Keratinocyte (primary cell): ENCODE data around the gene ARL3. TPM values are rescaled to one million over a fixed set of nuclear protein-coding genes. Genes with fewer than 3 reads are reported as not detected.
A peak's percentile ranks its signal among the peaks of the same experiment; 100 is the strongest.

Source experiments
- DNase-seq: peaks from one replicate; pipeline ENCODE4 v3.0.0-alpha.2; 2011; ENCODE audit warnings: low read depth, missing footprints, low spot score
- FAIRE-seq: peaks from 2 replicates; lab custom pipeline; 2011; peaks lifted over from hg19 to GRCh38; lab: Jason Lieb, UNC
- H2AFZ ChIP-seq: 2 replicates; pipeline ENCODE4 v1.6.0; 2012; ENCODE audit warnings: low read length, control low read depth, inconsistent platforms; ENCODE audit not compliant: control insufficient read depth
- H3K27ac ChIP-seq: 2 replicates; pipeline ENCODE4 v1.5.1; 2011; ENCODE audit warnings: low read length; ENCODE audit not compliant: control insufficient read depth, insufficient read depth
- H3K27me3 ChIP-seq: 3 replicates; pipeline ENCODE4 v1.6.0; 2011; ENCODE audit warnings: low read length; ENCODE audit not compliant: control insufficient read depth, insufficient read depth; ENCODE audit errors: extremely low read depth
- H3K36me3 ChIP-seq, 2 experiments: 2 replicates in 1 of 2; 3 replicates in 1 of 2; pipeline ENCODE4 v1.5.1; 2011; ENCODE audit warnings: low read length in 2 of 2, mild to moderate bottlenecking in 1 of 2; ENCODE audit not compliant: control insufficient read depth in 2 of 2, insufficient read depth in 2 of 2; ENCODE audit errors: extremely low read depth in 1 of 2
- H3K4me1 ChIP-seq: 3 replicates; pipeline ENCODE4 v1.5.1; 2011; ENCODE audit warnings: low read length; ENCODE audit not compliant: control insufficient read depth, insufficient read depth; ENCODE audit errors: extremely low read depth
- H3K4me2 ChIP-seq: 3 replicates; pipeline ENCODE4 v1.6.0; 2011; ENCODE audit warnings: low read depth, low read length; ENCODE audit not compliant: control insufficient read depth, insufficient read depth; ENCODE audit errors: extremely low read depth
- H3K4me3 ChIP-seq, 3 experiments: fragments of 200-600 bp in 1 of 3; sonication (generic) in 1 of 3; 2 replicates in 2 of 3; 3 replicates in 1 of 3; pipeline ENCODE4 v1.5.1; 2011 to 2016; ENCODE audit warnings: low read length in 3 of 3, mild to moderate bottlenecking in 3 of 3, control low read depth in 2 of 3, inconsistent platforms in 1 of 3, low read depth in 1 of 3, mixed read lengths in 1 of 3, mixed run types in 1 of 3, moderate library complexity in 1 of 3; ENCODE audit not compliant: control insufficient read depth in 2 of 3, insufficient read depth in 2 of 3; ENCODE audit errors: extremely low read depth in 1 of 3
- H3K79me2 ChIP-seq: 2 replicates; pipeline ENCODE4 v1.6.0; 2012; ENCODE audit warnings: low read length; ENCODE audit not compliant: control insufficient read depth, insufficient read depth
- H3K9ac ChIP-seq: 3 replicates; pipeline ENCODE4 v1.6.0; 2011; ENCODE audit warnings: low read length; ENCODE audit not compliant: control insufficient read depth, insufficient read depth; ENCODE audit errors: extremely low read depth
- H3K9me1 ChIP-seq: 3 replicates; pipeline ENCODE4 v1.6.0; 2011; ENCODE audit warnings: low read length; ENCODE audit not compliant: control insufficient read depth, insufficient read depth; ENCODE audit errors: extremely low read depth
- H3K9me3 ChIP-seq: 2 replicates; pipeline ENCODE4 v1.5.1; 2012; ENCODE audit warnings: low read depth, low read length; ENCODE audit not compliant: control insufficient read depth
- H4K20me1 ChIP-seq: 3 replicates; pipeline ENCODE4 v1.6.0; 2011; ENCODE audit warnings: low read length; ENCODE audit not compliant: control insufficient read depth, insufficient read depth; ENCODE audit errors: extremely low read depth
- EZH2 ChIP-seq: IDR thresholded peaks from one replicate; pipeline ENCODE4 v1.6.1; 2012; ENCODE audit warnings: inconsistent platforms, mild to moderate bottlenecking, low read length, moderate library complexity
- dilution Hi-C: fragments of 300-500 bp; cut with MboI; formaldehyde crosslinking; loops from one replicate; pipeline ENCODE4 v1.7.0; 2020; ENCODE audit warnings: low sequenced_read_pairs; ENCODE audit not compliant: extremely low pct_ligation_motif_present
- polyA plus RNA-seq, 5 experiments: library from polyadenylated mRNA; depleted of rRNA in 3 of 5; stranded (reverse) in 3 of 5; stranded (forward) in 1 of 5; unstranded in 1 of 5; fragments of >200 nt; gene quantifications; 1 replicate in 1 of 5; 2 replicates in 3 of 5; 3 replicates in 1 of 5; pipeline versions ENCODE4 v1.2.1 to v1.2.3, GENCODE V29; 2011 to 2012; ENCODE audit warnings: missing spikeins in 2 of 5, low read depth in 1 of 5, low replicate concordance in 1 of 5
- TF ChIP-seq, protein P1 (sequence below), 3 experiments: IDR thresholded peaks in 1 of 3; conservative IDR thresholded peaks in 1 of 3; optimal IDR thresholded peaks in 1 of 3; 2 replicates in 2 of 3; 3 replicates in 1 of 3; pipeline versions ENCODE3 to v1.5.1; 2011; ENCODE audit warnings: low read length in 3 of 3, mild to moderate bottlenecking in 3 of 3, moderate library complexity in 2 of 3, control low read depth in 1 of 3, inconsistent platforms in 1 of 3; ENCODE audit not compliant: insufficient read depth in 2 of 3; ENCODE audit errors: extremely low read depth in 1 of 3

The ARL3 gene
- polyA plus RNA-seq, 1 donor (not counting 4 experiments of a cell fraction or from before 2014, with no cell fraction given): 10.7 TPM

DNA sequence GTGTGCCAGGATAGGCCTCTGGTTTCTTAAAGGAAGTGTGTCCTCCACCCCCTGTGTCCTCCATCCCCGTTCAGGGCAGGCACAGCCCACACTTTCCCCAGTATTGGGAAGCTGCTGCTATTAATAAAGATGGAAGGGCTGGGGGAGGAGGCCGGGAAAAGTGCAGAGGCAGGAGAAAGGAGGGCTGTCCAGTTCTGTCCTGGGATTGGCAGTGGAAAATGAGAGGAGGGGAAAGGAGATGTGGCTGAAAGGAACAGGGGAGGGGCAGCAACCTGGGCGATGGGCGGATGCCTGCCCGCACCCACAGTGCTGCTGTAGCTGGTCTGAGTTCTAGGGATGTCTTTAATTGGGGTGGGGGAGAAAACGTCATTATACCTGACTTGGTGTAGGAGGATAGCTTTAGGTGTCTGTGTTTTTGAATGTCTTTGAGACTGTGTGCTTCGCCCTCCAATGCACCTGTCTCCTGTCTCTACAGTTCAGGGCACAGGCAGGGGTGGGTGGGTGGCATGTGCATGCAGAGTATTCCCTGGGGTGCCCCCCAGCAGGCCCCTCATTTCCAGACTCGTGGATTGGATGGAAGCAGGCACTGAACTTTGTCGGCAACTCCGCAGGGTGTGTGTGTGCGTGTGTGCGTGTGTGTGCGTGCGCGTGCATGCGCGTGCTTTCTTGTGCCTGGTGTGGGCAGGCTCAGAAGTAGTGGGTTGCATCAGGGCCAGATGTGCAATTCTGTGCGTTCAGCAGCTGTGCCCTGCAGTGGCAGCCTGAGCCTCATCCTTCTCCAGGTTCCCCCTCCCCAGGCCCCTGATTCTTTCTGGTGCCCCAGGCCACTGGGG lies 67.4 kb downstream of the ARL3 start:
- TF ChIP-seq, protein P1, sequence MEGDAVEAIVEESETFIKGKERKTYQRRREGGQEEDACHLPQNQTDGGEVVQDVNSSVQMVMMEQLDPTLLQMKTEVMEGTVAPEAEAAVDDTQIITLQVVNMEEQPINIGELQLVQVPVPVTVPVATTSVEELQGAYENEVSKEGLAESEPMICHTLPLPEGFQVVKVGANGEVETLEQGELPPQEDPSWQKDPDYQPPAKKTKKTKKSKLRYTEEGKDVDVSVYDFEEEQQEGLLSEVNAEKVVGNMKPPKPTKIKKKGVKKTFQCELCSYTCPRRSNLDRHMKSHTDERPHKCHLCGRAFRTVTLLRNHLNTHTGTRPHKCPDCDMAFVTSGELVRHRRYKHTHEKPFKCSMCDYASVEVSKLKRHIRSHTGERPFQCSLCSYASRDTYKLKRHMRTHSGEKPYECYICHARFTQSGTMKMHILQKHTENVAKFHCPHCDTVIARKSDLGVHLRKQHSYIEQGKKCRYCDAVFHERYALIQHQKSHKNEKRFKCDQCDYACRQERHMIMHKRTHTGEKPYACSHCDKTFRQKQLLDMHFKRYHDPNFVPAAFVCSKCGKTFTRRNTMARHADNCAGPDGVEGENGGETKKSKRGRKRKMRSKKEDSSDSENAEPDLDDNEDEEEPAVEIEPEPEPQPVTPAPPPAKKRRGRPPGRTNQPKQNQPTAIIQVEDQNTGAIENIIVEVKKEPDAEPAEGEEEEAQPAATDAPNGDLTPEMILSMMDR (optimal IDR thresholded peaks at IDR 0.05 in 1 of 3, IDR thresholded peaks at IDR 0.05 in 1 of 3, conservative IDR thresholded peaks at IDR 0.05 in 1 of 3; ENCODE audit: extremely low read depth in 1 of 3, insufficient read depth in 2 of 3, low read length in 3 of 3): no peak
- no peak for TF ChIP-seq EZH2
- DNase-seq (no peak), FAIRE-seq (no peak)
- Histone ChIP-seq H4K20me1 (peaks cover 17% of the 10 kb centered on the region), H3K9me1 (peaks cover 2% of the 10 kb centered on the region), H3K9me3 (no peaks in the 10 kb centered on the region), H2AFZ (no peak overlapping the region), H3K4me3 (peak overlapping the region; percentile 70 to 93 (median 85)), H3K9ac (peak overlapping the region; percentile 90), H3K27ac (peak overlapping the region; percentile 91), H3K4me2 (peak overlapping the region; percentile 95), H3K79me2 (peaks cover 70% of the 10 kb centered on the region), H3K36me3 (peaks cover 0 to 10% of the 10 kb centered on the region in 2 experiments), H3K4me1 (peaks cover 35% of the 10 kb centered on the region), H3K27me3 (no peaks in the 10 kb centered on the region)
- dilution Hi-C loops: no loop called here

- no peak for TF ChIP-seq EZH2
- TF ChIP-seq, protein P1 (optimal IDR thresholded peaks at IDR 0.05 in 1 of 3, IDR thresholded peaks at IDR 0.05 in 1 of 3, conservative IDR thresholded peaks at IDR 0.05 in 1 of 3; ENCODE audit: extremely low read depth in 1 of 3, insufficient read depth in 2 of 3, low read length in 3 of 3): no peak
- Histone ChIP-seq H3K27ac (peak overlapping the region; percentile 91), H3K36me3 (peaks cover 0 to 5% of the 10 kb centered on the region in 2 experiments), H3K27me3 (no peaks in the 10 kb centered on the region), H4K20me1 (peaks cover 13% of the 10 kb centered on the region), H3K9me3 (no peaks in the 10 kb centered on the region), H3K9ac (peak overlapping the region; percentile 90), H2AFZ (peak overlapping the region; percentile 4), H3K4me1 (peaks cover 39% of the 10 kb centered on the region), H3K4me2 (peak overlapping the region; percentile 95), H3K4me3 (peak overlapping the region; percentile 70 to 93 (median 85)), H3K79me2 (peaks cover 61% of the 10 kb centered on the region), H3K9me1 (peaks cover 2% of the 10 kb centered on the region)
- DNase-seq (peak; percentile 86), FAIRE-seq (peak; percentile 93)
- dilution Hi-C loops: no loop called here
Observed at GRCh38 chr10:102645741-102646609, 68.2 kb downstream of the ARL3 start.
